Measurements from ENCODE around the gene TET2.
A peak's percentile ranks its signal among the peaks of the same experiment; 100 is the strongest.

The TET2 gene

GRCh38 chr4:105257817-105258495 is 111.3 kb downstream of the TET2 start:
- peak; percentile 12; the same call in 1 of the 2 replicates for TF ChIP-seq CTCF (IDR thresholded peaks at IDR 0.05; ENCODE audit: low read depth, low read length)
- Histone ChIP-seq H3K9me3 (no peaks in the 10 kb centered on the region), H3K4me3 (ENCODE audit: low read depth, low read length) (no peak overlapping the region), H3K4me1 (no peaks in the 10 kb centered on the region), H3K36me3 (peaks cover 4% of the 10 kb centered on the region), H3K27me3 (no peaks in the 10 kb centered on the region)
- DNase-seq, result no peak

GRCh38 chr4:105265689-105266088 is 119.0 kb downstream of the TET2 start:
- peaks cover 19% of the 10 kb centered on the region for H3K36me3 ChIP-seq

GRCh38 chr4:105267280-105267679 is 120.6 kb downstream of the TET2 start:
- H3K36me3 ChIP-seq, result peaks cover 27% of the 10 kb centered on the region
- H3K4me1 ChIP-seq, result no peaks in the 10 kb centered on the region
- H3K4me3 ChIP-seq (ENCODE audit: low read depth, low read length), result no peak overlapping the region
- no peaks in the 10 kb centered on the region for H3K27me3 ChIP-seq
- TF ChIP-seq CTCF (IDR thresholded peaks at IDR 0.05; ENCODE audit: low read depth, low read length), result no peak
- no peak for DNase-seq
- H3K9me3 ChIP-seq, result no peaks in the 10 kb centered on the region

More at GRCh38 chr4:105265689-105266088, 119.0 kb downstream of the TET2 start:
- Histone ChIP-seq H3K27me3 (no peaks in the 10 kb centered on the region), H3K4me1 (no peaks in the 10 kb centered on the region), H3K4me3 (ENCODE audit: low read depth, low read length) (no peak overlapping the region), H3K9me3 (no peaks in the 10 kb centered on the region)
- no peak for TF ChIP-seq CTCF (IDR thresholded peaks at IDR 0.05; ENCODE audit: low read depth, low read length)
- DNase-seq, result no peak

- DNase-seq, result no peak
- Histone ChIP-seq H3K36me3 (peaks cover 57% of the 10 kb centered on the region), H3K9me3 (no peaks in the 10 kb centered on the region), H3K27me3 (no peaks in the 10 kb centered on the region), H3K4me3 (ENCODE audit: low read depth, low read length) (no peak overlapping the region), H3K4me1 (no peaks in the 10 kb centered on the region)
- TF ChIP-seq CTCF (IDR thresholded peaks at IDR 0.05; ENCODE audit: low read depth, low read length), result no peak
These were observed 125.3 kb downstream of the TET2 start for GRCh38 chr4:105272002-105272401.

- no peak for DNase-seq
- Histone ChIP-seq H3K36me3 (peaks cover 60% of the 10 kb centered on the region), H3K27me3 (no peaks in the 10 kb centered on the region), H3K4me3 (ENCODE audit: low read depth, low read length) (no peak overlapping the region), H3K9me3 (no peaks in the 10 kb centered on the region), H3K4me1 (no peaks in the 10 kb centered on the region)
- TF ChIP-seq CTCF (IDR thresholded peaks at IDR 0.05; ENCODE audit: low read depth, low read length), result no peak
These were observed 126.6 kb downstream of the TET2 start for GRCh38 chr4:105273230-105273629.

GRCh38 chr4:105274090-105274489 is 127.4 kb downstream of the TET2 start:
- H3K9me3 ChIP-seq, result no peaks in the 10 kb centered on the region
- no peak for TF ChIP-seq CTCF (IDR thresholded peaks at IDR 0.05; ENCODE audit: low read depth, low read length)
- no peak for DNase-seq
- no peaks in the 10 kb centered on the region for H3K27me3 ChIP-seq
- peaks cover 58% of the 10 kb centered on the region for H3K36me3 ChIP-seq
- H3K4me3 ChIP-seq (ENCODE audit: low read depth, low read length), result no peak overlapping the region
- no peaks in the 10 kb centered on the region for H3K4me1 ChIP-seq
